PC-3 (cell line): Measurements from ENCODE around the gene ARHGAP8.

Experiments
- CTCF ChIP-seq: fragments of 300-600 bp; sonication (generic); conservative IDR thresholded peaks from 2 replicates; pipeline ENCODE4 v1.5.1; 2017; ENCODE audit warnings: antibody characterized with exemption, low read depth, mild to moderate bottlenecking, low read length
- EZH2 ChIP-seq: fragments of 300-600 bp; sonication (generic); IDR thresholded peaks from one replicate; pipeline ENCODE4 v1.6.1; 2017; ENCODE audit warnings: antibody characterized with exemption, mild to moderate bottlenecking, low read length; ENCODE audit not compliant: unreplicated experiment

- TF ChIP-seq CTCF (no peak), EZH2 (no peak)
Observed at GRCh38 chr22:44793506-44794172, 41.3 kb downstream of the ARHGAP8 start.
